IPS-20b (cell line): ENCODE data around the gene RUNX2.

Experiments
- H3K27ac ChIP-seq: one replicate; pipeline ENCODE4 v1.5.1; 2013; ENCODE audit warnings: low read length
- H3K27me3 ChIP-seq: 2 replicates; pipeline ENCODE4 v1.6.1; 2013; ENCODE audit warnings: mild to moderate bottlenecking, low read length, inconsistent platforms; ENCODE audit not compliant: insufficient read depth
- H3K36me3 ChIP-seq: 2 replicates; pipeline ENCODE4 v1.6.1; 2013; ENCODE audit warnings: low read depth, mild to moderate bottlenecking, inconsistent platforms, low read length, moderate library complexity; ENCODE audit not compliant: insufficient read depth
- H3K4me1 ChIP-seq: 2 replicates; pipeline ENCODE4 v1.6.1; 2013; ENCODE audit warnings: mild to moderate bottlenecking, control low read depth, inconsistent platforms, low read length, moderate library complexity; ENCODE audit not compliant: insufficient read depth
- H3K4me3 ChIP-seq: 2 replicates; pipeline ENCODE4 v1.5.1; 2013; ENCODE audit warnings: mild to moderate bottlenecking, low read length, inconsistent platforms
- H3K9ac ChIP-seq: 2 replicates; pipeline ENCODE4 v1.6.1; 2013; ENCODE audit warnings: low read depth, mild to moderate bottlenecking, inconsistent platforms, low read length, moderate library complexity
- H3K9me3 ChIP-seq: 2 replicates; pipeline ENCODE4 v1.6.1; 2013; ENCODE audit warnings: mild to moderate bottlenecking, low read depth, low read length, inconsistent platforms; ENCODE audit not compliant: insufficient read depth

Gene RUNX2

GRCh38 chr6:45702849-45703739 is 375.0 kb downstream of the RUNX2 start:
- H3K4me3 ChIP-seq = no peak overlapping the region
- peaks cover 4% of the 10 kb centered on the region; the same call in 1 of the 2 replicates for H3K4me1 ChIP-seq
- H3K9me3 ChIP-seq = no peaks in the 10 kb centered on the region
- H3K36me3 ChIP-seq = no peaks in the 10 kb centered on the region
- no peaks in the 10 kb centered on the region for H3K27me3 ChIP-seq
- no peak overlapping the region for H3K9ac ChIP-seq
- no peak overlapping the region for H3K27ac ChIP-seq

GRCh38 chr6:45704056-45704800 is 376.1 kb downstream of the RUNX2 start:
- Histone ChIP-seq H3K9ac (no peak overlapping the region), H3K27me3 (no peaks in the 10 kb centered on the region), H3K9me3 (no peaks in the 10 kb centered on the region), H3K27ac (no peak overlapping the region), H3K4me3 (no peak overlapping the region), H3K36me3 (no peaks in the 10 kb centered on the region), H3K4me1 (peaks cover 4% of the 10 kb centered on the region; the same call in 1 of the 2 replicates)

DNA sequence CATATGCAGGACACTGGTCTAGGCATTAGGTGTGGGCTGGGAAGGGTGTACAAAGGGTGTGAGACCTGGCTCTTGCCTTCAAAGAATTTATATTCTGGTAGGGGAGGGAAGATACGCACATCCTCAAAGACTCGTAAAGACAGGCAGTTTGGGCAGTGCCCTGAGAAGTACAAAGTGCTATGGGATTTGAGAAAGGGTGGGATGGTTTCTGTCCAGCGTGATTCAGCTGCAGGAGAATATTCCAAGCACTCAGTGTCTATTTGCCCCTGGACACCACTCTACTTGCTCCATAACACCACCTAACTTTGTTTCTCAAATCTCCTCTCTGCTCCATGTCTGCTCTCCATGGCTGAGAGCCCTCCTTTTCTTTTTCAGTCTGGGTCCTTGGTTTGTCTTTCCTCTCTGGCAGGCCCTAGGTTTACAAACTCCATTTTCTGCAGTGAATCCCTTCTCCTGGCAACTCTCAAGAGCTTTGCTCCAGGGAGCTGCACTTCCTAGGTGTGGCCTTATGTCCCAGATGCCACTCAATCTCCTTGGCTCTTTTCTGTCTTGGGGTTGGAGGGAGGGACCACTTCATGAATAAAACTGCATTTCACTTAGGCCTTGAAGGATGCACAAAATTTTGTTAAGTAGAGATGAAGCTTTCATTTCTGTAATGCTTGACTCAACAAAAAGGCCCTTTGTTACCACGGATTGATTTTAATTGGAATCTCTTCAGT is 377.2 kb downstream of the RUNX2 start:
- no peak overlapping the region for H3K9ac ChIP-seq
- H3K4me1 ChIP-seq = peaks cover 4% of the 10 kb centered on the region; the same call in 1 of the 2 replicates
- no peaks in the 10 kb centered on the region for H3K27me3 ChIP-seq
- no peaks in the 10 kb centered on the region for H3K36me3 ChIP-seq
- no peaks in the 10 kb centered on the region for H3K9me3 ChIP-seq
- no peak overlapping the region for H3K4me3 ChIP-seq
- no peak overlapping the region for H3K27ac ChIP-seq

DNA sequence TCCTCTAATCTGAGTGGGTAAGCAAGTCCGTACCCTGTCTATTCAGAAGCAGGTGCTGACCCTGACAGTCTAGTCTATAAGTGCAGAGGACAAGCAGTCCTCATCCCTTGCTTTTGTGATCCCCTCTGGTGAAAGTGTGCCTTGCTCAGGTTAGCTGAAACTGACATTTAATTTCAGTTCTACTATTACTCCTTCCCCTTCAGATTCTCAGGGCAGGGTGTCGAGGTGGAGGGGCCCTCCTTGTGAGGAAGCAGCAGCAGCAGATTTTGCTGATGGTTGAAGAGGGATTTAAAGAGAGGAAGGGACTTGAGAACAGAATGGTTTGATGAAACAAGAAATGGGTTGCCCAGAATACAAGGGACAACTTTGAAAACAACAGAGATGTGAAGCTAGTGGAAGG is 378.2 kb downstream of the RUNX2 start:
- no peak overlapping the region for H3K4me3 ChIP-seq
- H3K9ac ChIP-seq = no peak overlapping the region
- H3K9me3 ChIP-seq = no peaks in the 10 kb centered on the region
- H3K36me3 ChIP-seq = no peaks in the 10 kb centered on the region
- H3K27ac ChIP-seq = no peak overlapping the region
- peaks cover 4% of the 10 kb centered on the region; the same call in 1 of the 2 replicates for H3K4me1 ChIP-seq
- H3K27me3 ChIP-seq = no peaks in the 10 kb centered on the region

- Histone ChIP-seq H3K4me1 (peaks cover 4% of the 10 kb centered on the region; the same call in 1 of the 2 replicates), H3K4me3 (no peak overlapping the region), H3K9me3 (no peaks in the 10 kb centered on the region), H3K36me3 (no peaks in the 10 kb centered on the region), H3K27me3 (no peaks in the 10 kb centered on the region), H3K9ac (no peak overlapping the region), H3K27ac (no peak overlapping the region)
These were observed 379.0 kb downstream of the RUNX2 start for GRCh38 chr6:45707176-45707575.

- Histone ChIP-seq H3K4me1 (no peaks in the 10 kb centered on the region), H3K27me3 (no peaks in the 10 kb centered on the region), H3K27ac (no peak overlapping the region), H3K4me3 (no peak overlapping the region), H3K9ac (no peak overlapping the region), H3K9me3 (no peaks in the 10 kb centered on the region), H3K36me3 (no peaks in the 10 kb centered on the region)
These were observed 381.7 kb downstream of the RUNX2 start for GRCh38 chr6:45709781-45710220.

GRCh38 chr6:45710304-45710821 is 382.2 kb downstream of the RUNX2 start:
- H3K9ac ChIP-seq = no peak overlapping the region
- peaks cover 3% of the 10 kb centered on the region; the same call in 1 of the 2 replicates for H3K4me1 ChIP-seq
- H3K27ac ChIP-seq = no peak overlapping the region

DNA sequence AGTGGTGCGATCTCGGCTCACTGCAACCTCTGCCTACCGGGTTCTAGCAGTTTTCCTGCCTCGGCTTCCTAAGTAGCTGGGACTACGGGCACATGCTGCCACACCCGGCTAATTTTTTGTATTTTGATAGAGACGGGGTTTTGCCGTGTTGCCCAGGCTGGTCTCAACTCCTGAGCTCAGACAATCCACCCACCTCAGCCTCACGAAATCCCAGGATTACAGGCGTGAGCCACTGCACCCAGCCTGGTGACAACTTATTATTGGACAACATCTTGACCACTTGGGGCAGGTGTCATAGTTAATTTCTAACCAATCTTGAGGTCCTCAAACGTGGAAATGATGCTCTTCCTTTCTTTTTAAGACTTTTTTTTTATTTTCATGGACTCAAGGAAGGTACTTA is 383.9 kb downstream of the RUNX2 start:
- H3K27me3 ChIP-seq = no peaks in the 10 kb centered on the region
- H3K9ac ChIP-seq = no peak overlapping the region
- no peak overlapping the region for H3K27ac ChIP-seq
- H3K36me3 ChIP-seq = no peaks in the 10 kb centered on the region
- peaks cover 3% of the 10 kb centered on the region; the same call in 1 of the 2 replicates for H3K4me1 ChIP-seq
- no peak overlapping the region for H3K4me3 ChIP-seq
- H3K9me3 ChIP-seq = no peaks in the 10 kb centered on the region

More at GRCh38 chr6:45710304-45710821, 382.2 kb downstream of the RUNX2 start:
- Histone ChIP-seq H3K27me3 (no peaks in the 10 kb centered on the region), H3K36me3 (no peaks in the 10 kb centered on the region), H3K4me3 (no peak overlapping the region), H3K9me3 (no peaks in the 10 kb centered on the region)

GRCh38 chr6:45712786-45713185 is 384.7 kb downstream of the RUNX2 start:
- H3K4me1 ChIP-seq = peaks cover 3% of the 10 kb centered on the region; the same call in 1 of the 2 replicates
- no peak overlapping the region for H3K27ac ChIP-seq
- H3K9me3 ChIP-seq = no peaks in the 10 kb centered on the region
- H3K4me3 ChIP-seq = no peak overlapping the region
- H3K9ac ChIP-seq = no peak overlapping the region
- no peaks in the 10 kb centered on the region for H3K36me3 ChIP-seq
- no peaks in the 10 kb centered on the region for H3K27me3 ChIP-seq
